K562 (cell line): ENCODE data around the gene ZPR1.

ENCODE experiments used
- CTCF ChIP-seq, 3 experiments: IDR thresholded peaks in 2 of 3; conservative IDR thresholded peaks in 1 of 3; 2 replicates each; pipeline ENCODE4 v1.5.1; 2011 to 2012; ENCODE audit warnings: low read length in 3 of 3, mild to moderate bottlenecking in 3 of 3, control low read depth in 2 of 3, improper control_type of control experiment in 1 of 3, inconsistent platforms in 1 of 3, low read depth in 1 of 3, mixed read lengths in 1 of 3, moderate library complexity in 1 of 3; ENCODE audit not compliant: insufficient read depth in 2 of 3
- MXI1 ChIP-seq: IDR thresholded peaks from 2 replicates; pipeline ENCODE4 v1.6.1; 2011; ENCODE audit warnings: low read depth, mild to moderate bottlenecking, improper control_type of control experiment, low read length
- POLR2A ChIP-seq: fragments of 450-650 bp; conservative IDR thresholded peaks from 2 replicates; pipeline ENCODE4 v1.6.1; 2016
- RAD51 ChIP-seq: fragments of 450-650 bp; IDR thresholded peaks from 2 replicates; pipeline ENCODE4 v1.7.1; 2016; ENCODE audit warnings: low read depth, mild to moderate bottlenecking, borderline replicate concordance
- TEAD1 ChIP-seq, 2 experiments: fragments of 450-650 bp in 1 of 2; sonication (generic) in 1 of 2; formaldehyde crosslinking; IDR thresholded peaks; 2 replicates each; pipeline versions ENCODE4 v1.4.0 to v1.8.0; 2020 to 2022; ENCODE audit warnings: mild to moderate bottlenecking in 2 of 2, missing genetic modification reagents in 1 of 2
- USF2 ChIP-seq: sonication (generic); formaldehyde crosslinking; IDR thresholded peaks from 2 replicates; pipeline ENCODE4 v1.5.0; 2020; ENCODE audit warnings: missing genetic modification reagents
- ZFX ChIP-seq: sonication (generic); formaldehyde crosslinking; IDR thresholded peaks from 2 replicates; pipeline ENCODE4 v1.8.0; 2022; ENCODE audit warnings: mild to moderate bottlenecking, missing genetic modification reagents, moderate library complexity

GRCh38 chr11:116836632-116836991, 48.8 kb upstream of the ZPR1 start:
- no peak for TF ChIP-seq MXI1
- TF ChIP-seq POLR2A, result no peak
- TF ChIP-seq USF2, result no peak
- TF ChIP-seq CTCF (IDR thresholded peaks at IDR 0.05 in 2 of 3, conservative IDR thresholded peaks at IDR 0.05 in 1 of 3; ENCODE audit: insufficient read depth in 2 of 3, low read depth in 1 of 3, low read length in 3 of 3), result no peak
- no peak for TF ChIP-seq RAD51
- no peak for TF ChIP-seq TEAD1 (CRISPR knock-in tag; IDR thresholded peaks at IDR 0.05)
- no peak for TF ChIP-seq ZFX (CRISPR knock-in tag)
